ENCODE data around the gene CADPS2. TPM values are rescaled to one million over a fixed set of nuclear protein-coding genes. Genes with fewer than 3 reads are reported as not detected.
A peak's percentile ranks its signal among the peaks of the same experiment; 100 is the strongest.

The CADPS2 gene
- total and polyA plus RNA-seq, 2 donors (not counting 3 experiments of a cell fraction or from before 2014, with no cell fraction given) = 9.5 to 22.6 TPM

GRCh38 chr7:122311050-122311700, 575.1 kb downstream of the CADPS2 start:
- Histone ChIP-seq H3K4me2 (ENCODE audit: insufficient read depth, low read length) (peak overlapping the region; percentile 34), H3K4me3 (replicated peaks in 1 of 3; ENCODE audit: insufficient read depth in 1 of 3, low read depth in 1 of 3, low read length in 3 of 3) (no peak overlapping the region), H3K27me3 (ENCODE audit: control insufficient read depth in 2 of 2, insufficient read depth in 2 of 2, low read length in 2 of 2) (peaks cover 85 to 100% of the 10 kb centered on the region in 2 experiments), H3K27ac (ENCODE audit: insufficient read depth, low read depth, low read length) (no peak overlapping the region), H3K4me1 (ENCODE audit: control insufficient read depth, extremely low read depth, insufficient read depth, low read length) (peaks cover 9% of the 10 kb centered on the region), H3K9me3 (replicated peaks; ENCODE audit: control insufficient read depth, insufficient read depth, low read length) (no peaks in the 10 kb centered on the region), H4K20me1 (replicated peaks; ENCODE audit: control insufficient read depth, extremely low read depth, insufficient read depth, low read length) (no peaks in the 10 kb centered on the region), H3K79me2 (ENCODE audit: control insufficient read depth, insufficient read depth, low read length) (no peaks in the 10 kb centered on the region), H3K9ac (replicated peaks; ENCODE audit: extremely low read depth, insufficient read depth, low read length) (no peak overlapping the region), H3K36me3 (ENCODE audit: control insufficient read depth in 2 of 2, extremely low read depth in 1 of 2, insufficient read depth in 2 of 2, low read length in 2 of 2) (no peaks in the 10 kb centered on the region), H3K9me1 (replicated peaks; ENCODE audit: control insufficient read depth, extremely low read depth, insufficient read depth, low read length) (no peaks in the 10 kb centered on the region), H2AFZ (ENCODE audit: low read depth, low read length) (no peak overlapping the region)
- TF ChIP-seq MYC (IDR thresholded peaks at IDR 0.05; ENCODE audit: low read depth, low read length) = no peak
- no peak for TF ChIP-seq POLR2A (IDR thresholded peaks at IDR 0.05; ENCODE audit: low read depth, low read length)
- TF ChIP-seq POLR2AphosphoS5 (IDR thresholded peaks at IDR 0.05; ENCODE audit: insufficient read depth, low read depth, low read length) = no peak
- TF ChIP-seq EZH2 (IDR thresholded peaks at IDR 0.05; ENCODE audit: borderline replicate concordance, low read depth, low read length, severe bottlenecking) = no peak
- intact Hi-C loops (cut with micrococcal nuclease) = loop anchor here (5.0 kb wide), 1 partner anchor 169 kb away; the partner anchor contains the start of gene AASS
- DNase-seq (ENCODE audit: low read depth, low spot score) (no peak), FAIRE-seq (no peak)
- CTCF ChIA-PET = interaction anchor here (1.0 kb wide), 1 partner anchor 218 kb away, joined by 3 read pairs; no protein-coding TSS in a partner anchor
- POLR2A ChIA-PET = no interaction called here
- dilution Hi-C loops (cut with MboI; ENCODE audit: extremely low pct_ligation_motif_present, low sequenced_read_pairs) = no loop called here
- no TSS peak for BruUV-seq (replicated peaks)

- Histone ChIP-seq H3K4me3 (replicated peaks in 1 of 3; ENCODE audit: insufficient read depth in 1 of 3, low read depth in 1 of 3, low read length in 3 of 3) (peak overlapping the region; percentile 13 to 33 (median 23)), H3K9ac (replicated peaks; ENCODE audit: extremely low read depth, insufficient read depth, low read length) (no peak overlapping the region), H3K9me1 (replicated peaks; ENCODE audit: control insufficient read depth, extremely low read depth, insufficient read depth, low read length) (no peaks in the 10 kb centered on the region), H3K9me3 (replicated peaks; ENCODE audit: control insufficient read depth, insufficient read depth, low read length) (no peaks in the 10 kb centered on the region), H2AFZ (ENCODE audit: low read depth, low read length) (no peak overlapping the region), H3K27ac (ENCODE audit: insufficient read depth, low read depth, low read length) (no peak overlapping the region), H3K27me3 (ENCODE audit: control insufficient read depth in 2 of 2, insufficient read depth in 2 of 2, low read length in 2 of 2) (peaks cover 85 to 100% of the 10 kb centered on the region in 2 experiments), H4K20me1 (replicated peaks; ENCODE audit: control insufficient read depth, extremely low read depth, insufficient read depth, low read length) (no peaks in the 10 kb centered on the region), H3K4me2 (ENCODE audit: insufficient read depth, low read length) (peak overlapping the region; percentile 73), H3K79me2 (ENCODE audit: control insufficient read depth, insufficient read depth, low read length) (no peaks in the 10 kb centered on the region), H3K36me3 (ENCODE audit: control insufficient read depth in 2 of 2, extremely low read depth in 1 of 2, insufficient read depth in 2 of 2, low read length in 2 of 2) (no peaks in the 10 kb centered on the region), H3K4me1 (ENCODE audit: control insufficient read depth, extremely low read depth, insufficient read depth, low read length) (peaks cover 14% of the 10 kb centered on the region)
- BruUV-seq (replicated peaks) = no TSS peak
- TF ChIP-seq POLR2A (IDR thresholded peaks at IDR 0.05; ENCODE audit: low read depth, low read length) = no peak
- peak; percentile 96 for TF ChIP-seq EZH2 (IDR thresholded peaks at IDR 0.05; ENCODE audit: borderline replicate concordance, low read depth, low read length, severe bottlenecking)
- ChIA-PET CTCF (no interaction called here), POLR2A (no interaction called here)
- no peak for FAIRE-seq
- dilution Hi-C loops (cut with MboI; ENCODE audit: extremely low pct_ligation_motif_present, low sequenced_read_pairs) (no loop called here), intact Hi-C loops (cut with micrococcal nuclease) (loop anchor here (5.0 kb wide), 1 partner anchor 168 kb away; the partner anchor contains the start of gene AASS)
- peak; percentile 38 for DNase-seq (ENCODE audit: low read depth, low spot score)
Observed at GRCh38 chr7:122310119-122311021, 575.9 kb downstream of the CADPS2 start.
